HG03558 (cell line): Measurements from ENCODE around the gene VAC14.

Experiments used
- ATAC-seq: cut with Tn5 transposase; IDR thresholded peaks from one replicate; pipeline ENCODE4 v1.9.1; 2021; ENCODE audit warnings: moderate number of reproducible peaks; ENCODE audit not compliant: unreplicated experiment; ENCODE audit errors: extremely low read depth

VAC14 gene

DNA sequence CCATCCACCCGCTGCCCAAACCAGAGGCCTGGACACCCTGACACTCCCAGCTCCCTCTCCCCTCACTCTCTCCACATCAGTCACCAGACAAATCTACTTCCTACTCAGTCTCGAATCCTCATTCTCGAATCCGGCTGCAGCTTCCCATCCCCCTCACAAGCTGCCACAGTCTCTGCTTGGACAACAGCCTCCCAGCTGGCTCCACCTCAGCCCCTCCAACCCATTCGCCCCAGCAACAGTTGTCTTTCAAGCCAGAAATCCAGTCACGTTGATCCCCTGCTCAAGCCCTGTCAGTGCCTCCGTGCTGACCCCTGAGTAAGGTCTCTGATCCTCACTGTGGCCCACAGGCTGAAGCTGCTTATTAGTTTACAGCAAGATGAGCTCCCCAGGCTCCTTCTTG is 70.9 kb downstream of the VAC14 start:
- ATAC-seq: no peak

DNA sequence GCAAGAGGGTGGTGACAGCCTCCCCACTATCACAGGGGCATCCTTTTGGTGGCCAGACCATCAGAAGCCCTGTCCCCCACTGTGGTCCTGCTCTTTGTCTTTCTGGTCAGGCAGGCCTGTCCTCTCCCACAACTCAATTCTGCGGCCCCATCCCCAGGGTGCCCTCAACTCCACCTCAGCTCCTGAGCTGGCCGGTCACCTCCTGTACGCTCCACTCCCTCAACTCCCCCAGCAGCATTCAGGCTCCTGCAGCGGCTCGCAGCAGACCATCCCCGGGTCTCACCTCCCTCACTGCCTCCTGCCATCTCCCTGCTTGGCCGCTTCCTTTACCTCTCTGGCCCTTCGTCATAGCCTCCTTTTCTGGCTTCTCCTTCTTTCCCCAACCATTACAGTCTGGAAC is 71.7 kb downstream of the VAC14 start:
- no peak for ATAC-seq

DNA sequence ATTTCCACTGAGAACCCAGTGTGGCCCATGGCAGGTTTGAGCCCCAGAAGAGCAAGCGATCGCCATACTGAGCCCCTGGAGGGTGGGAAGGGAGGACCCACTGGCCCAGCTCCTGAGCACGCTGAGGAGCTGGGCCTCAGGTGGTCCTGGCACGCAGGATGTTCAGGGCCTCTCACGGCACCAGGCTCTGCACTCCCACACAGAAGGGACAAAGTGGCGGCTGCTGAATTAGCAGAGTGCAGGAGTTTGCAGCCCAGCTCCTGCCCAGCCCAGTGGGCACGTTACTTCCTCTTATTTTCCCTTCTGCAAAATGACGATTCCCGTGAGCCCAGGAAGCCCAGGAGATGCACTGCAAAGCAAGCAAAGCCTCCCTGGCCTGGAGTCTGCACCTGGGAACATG is 72.8 kb downstream of the VAC14 start:
- ATAC-seq: no peak

- no peak for ATAC-seq
These were observed 74.0 kb downstream of the VAC14 start for GRCh38 chr16:70726892-70727361.

DNA sequence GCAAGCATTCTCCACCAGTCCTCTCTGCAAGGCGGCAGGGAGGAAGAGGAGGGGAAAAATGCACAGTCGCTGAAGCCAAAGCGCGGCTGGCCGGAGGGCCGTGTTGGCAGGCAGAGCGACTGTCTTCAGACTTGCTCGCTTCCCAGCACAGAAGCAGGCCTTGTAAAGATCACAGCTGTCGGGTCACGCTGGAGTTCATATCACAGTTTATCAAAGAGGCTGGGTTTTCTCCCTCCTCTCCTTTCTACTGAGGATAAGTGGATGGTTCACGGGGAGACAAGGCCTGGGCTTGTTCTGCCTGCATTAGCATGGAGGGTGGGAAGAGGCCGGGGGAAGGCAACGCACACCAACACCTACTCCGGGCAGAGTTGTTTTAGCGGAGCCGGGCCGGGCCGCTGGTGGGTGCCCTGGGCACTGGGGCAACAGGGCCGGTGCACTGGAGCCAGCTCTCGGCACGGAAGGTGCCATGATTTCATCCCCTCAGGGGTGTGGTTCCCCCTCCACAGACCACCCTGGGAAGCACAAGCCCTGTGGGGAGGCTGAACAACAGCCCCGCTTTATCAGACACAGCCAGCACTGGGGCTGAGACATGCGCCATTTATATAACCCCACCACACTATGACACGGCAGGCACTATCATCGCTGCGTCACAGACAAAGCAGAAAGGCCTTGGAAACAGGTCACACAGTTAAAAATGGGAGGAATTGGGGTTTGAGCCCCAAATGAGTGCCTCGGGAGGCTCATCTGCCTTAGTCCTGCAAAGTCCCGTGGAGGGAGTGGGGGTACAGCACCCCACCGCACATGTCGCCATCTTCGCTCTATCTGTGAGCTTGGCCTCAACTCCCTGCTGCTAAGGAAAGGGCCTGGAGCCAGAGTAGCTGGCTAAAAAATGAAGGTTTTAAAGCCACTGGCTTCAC is 74.8 kb downstream of the VAC14 start:
- ATAC-seq: no peak

- no peak for ATAC-seq
These were observed 75.7 kb downstream of the VAC14 start for GRCh38 chr16:70725024-70725911.

- no peak for ATAC-seq
These were observed 76.6 kb downstream of the VAC14 start for GRCh38 chr16:70724146-70725023.

DNA sequence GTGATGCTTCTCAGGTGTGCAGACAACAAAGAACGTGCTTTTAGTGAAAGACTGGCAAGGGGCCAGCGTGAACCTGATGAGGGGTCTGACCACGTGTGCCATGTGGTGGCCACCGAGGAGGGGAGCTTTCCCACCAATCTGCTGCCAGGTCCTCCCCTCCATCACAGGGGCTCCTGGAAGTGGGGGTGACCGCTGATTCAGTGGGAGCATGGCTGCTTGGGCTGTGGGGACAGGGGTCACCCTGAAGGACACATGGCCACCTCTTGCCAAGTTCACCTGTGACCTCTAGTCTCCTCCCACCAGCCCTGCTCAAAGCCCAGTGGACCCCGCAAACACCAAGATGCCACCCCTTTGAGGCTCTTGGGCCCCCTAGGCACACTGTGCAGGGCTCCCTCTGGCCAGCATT is 77.2 kb downstream of the VAC14 start:
- no peak for ATAC-seq

DNA sequence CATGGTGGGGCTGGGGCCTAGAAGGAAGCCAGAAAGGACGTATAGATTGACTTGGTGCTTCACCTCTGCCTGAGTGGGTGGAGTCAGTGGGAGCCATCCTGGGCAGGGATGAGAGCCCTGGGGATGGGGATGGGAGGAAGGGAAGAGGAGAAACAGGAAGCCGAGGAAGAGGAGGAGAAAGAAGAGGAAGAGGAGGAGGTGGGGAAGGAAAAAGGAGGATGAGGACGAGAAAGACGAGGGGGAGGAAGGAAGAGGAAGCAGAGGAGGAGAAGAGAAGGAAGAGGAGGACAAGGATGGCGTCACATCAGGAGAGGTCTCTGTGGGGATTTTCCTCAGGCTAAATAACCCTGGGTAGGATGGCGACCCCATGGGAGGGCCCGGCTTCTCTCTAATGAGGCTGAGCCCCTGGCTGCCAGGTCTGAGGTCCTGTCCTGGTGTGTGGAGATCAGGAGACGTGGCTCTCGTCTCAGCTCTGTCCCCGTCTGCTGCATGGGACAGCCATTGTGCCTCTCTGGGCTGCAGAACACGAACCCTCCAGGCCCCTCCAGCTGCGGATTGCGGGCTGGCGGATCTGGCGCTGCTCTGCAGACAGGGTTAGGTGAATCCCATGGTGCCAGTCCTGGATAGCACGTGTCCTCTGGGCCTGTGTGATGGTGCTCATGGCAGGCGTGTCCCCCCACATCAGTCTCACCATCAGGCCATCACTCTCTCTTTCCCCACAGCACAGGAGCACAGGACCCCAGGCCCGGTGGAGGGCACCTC is 79.6 kb downstream of the VAC14 start:
- ATAC-seq: no peak

DNA sequence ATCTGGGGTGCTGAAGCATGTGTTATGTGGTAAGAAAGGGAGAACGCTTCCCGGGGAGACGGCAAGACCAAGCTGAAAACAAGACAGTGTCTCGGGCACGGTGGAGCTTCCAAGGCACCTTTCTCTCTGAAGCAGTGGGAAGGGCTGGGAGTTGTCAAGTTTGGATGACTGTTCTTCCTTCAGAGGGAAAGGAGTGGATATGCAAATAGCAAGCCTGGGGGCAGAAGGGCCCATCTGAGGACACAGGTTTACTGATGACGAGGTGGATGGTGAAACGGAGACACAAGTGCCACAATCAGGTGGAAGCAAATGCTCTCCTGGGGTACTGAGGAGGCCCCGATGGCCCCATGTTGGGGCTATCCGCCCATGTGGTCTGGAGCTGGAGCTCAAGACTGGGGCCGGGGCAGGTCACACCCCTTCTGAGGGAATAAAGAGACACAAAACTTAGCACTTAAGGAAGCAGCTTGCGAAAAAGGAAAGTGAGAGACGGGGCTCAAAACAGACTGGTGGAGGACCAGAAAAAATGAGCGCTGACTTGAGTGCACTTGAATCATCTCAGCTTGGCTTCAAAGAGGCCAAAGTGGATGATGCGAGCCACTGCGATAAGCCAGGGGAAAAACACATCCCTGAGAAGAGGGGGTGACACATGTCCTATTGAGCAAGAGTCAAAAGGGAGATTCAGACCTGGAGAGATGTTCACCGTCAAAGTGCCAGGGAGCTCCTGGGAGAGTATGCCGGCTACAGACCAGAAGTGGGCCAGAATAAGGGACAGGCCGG is 80.3 kb downstream of the VAC14 start:
- ATAC-seq: no peak

GRCh38 chr16:70717065-70717464 is 83.9 kb downstream of the VAC14 start:
- no peak for ATAC-seq

DNA sequence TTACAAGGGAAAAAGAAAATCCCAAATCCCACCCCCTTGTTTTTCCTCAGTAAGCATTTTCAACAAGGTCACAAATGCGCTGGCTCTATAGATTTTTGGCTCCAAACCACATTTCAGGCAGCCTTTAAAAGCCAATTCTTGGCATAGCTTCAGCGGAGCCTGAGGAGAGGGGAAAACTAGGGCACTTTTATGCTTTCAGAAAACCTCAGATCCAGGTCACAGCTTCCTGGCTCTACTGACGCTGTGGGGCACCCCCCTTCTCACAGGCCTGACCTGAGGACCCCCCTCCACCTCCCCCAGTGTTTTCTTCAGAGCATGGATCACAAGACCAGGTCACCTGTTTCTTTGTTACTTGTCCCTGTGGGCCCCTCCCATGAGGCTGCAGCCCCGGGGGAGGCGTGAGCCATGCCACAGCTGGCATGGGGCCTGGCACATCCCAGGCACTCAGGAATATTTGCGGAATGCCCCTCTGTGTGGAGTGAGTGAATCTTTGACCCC is 85.0 kb downstream of the VAC14 start:
- no peak for ATAC-seq

DNA sequence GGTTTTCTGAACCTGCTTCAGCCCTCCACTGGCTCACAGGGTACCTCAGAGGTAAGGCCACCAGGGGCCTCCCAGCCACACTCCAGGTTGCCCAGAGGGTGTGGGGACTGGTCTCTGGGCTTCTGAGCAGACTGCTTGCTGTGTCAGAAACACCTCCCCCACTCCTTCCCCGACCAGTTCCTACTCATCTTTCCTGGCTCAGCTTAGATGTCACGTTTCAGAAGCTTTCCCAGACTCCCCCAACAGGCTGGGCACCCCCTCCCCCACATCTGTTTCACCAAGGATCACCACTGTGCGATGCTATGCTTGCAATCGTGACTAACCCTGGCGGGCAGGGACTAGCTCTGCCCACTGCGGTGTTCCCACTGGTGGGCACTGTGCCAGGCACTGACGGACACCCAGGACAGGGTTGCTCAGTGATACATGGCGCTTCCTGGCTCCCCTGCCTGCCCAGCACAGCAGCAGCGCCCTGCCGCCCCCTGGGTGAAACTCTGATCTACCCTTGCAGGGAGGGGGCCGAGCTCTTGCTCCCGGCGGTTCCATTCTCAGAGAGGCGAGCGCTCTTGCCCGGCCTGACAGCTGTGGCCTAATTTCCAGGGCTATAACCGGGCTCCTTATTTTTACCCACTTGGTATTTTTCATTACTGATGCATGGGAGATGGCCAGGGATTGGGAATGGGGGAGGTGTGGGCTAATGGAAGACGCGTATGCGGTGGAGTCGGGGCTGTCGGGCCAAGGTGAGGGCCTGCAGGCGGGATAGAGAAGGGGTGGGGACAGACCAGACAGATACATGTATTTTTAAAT is 85.7 kb downstream of the VAC14 start:
- ATAC-seq: no peak

DNA sequence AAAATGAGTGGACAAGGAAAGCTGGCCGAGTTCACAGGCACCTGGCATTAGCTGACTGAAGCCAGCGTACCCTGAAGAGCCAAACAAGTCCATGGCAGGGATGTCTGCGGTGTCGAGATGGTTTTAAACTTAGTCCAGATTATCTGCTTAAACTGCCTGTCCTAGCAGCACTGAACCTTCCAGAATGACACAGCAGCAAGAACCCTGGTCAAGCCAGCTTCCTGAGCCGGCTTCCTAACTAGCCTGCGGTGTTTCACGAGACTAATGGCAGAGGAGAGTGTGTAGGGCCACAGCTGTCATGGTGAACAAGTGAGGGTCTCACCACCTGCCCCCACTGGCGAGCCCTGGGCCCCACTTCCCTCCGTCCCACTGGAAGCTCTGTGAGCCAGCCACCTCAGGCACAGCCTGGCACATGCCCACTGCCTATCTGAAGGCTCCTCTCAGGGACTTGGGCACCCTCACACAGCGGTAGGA is 86.3 kb downstream of the VAC14 start:
- no peak for ATAC-seq

GRCh38 chr16:70713824-70714223 is 87.1 kb downstream of the VAC14 start:
- ATAC-seq: no peak

DNA sequence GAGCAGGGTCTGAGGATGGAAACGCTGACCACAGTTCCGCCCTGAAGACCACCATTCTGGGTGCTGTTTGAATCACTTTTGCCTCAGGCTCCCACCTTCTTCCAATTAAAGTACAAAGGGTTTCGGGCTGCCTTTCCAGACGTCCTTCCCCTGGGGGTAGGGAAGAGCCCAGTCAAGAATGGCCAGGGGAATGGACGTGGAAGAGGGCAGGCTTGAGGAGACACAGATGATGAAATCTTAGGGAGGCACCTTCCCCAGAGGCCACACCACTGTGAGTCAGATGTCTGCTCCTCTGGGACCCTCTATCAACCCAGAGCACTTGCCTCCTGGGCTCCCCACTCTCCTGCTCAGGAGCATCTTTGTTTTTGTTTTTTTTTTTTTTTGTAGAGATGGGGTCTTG is 87.6 kb downstream of the VAC14 start:
- no peak for ATAC-seq

GRCh38 chr16:70712942-70713341 is 88.0 kb downstream of the VAC14 start:
- no peak for ATAC-seq

GRCh38 chr16:70712359-70712758 is 88.6 kb downstream of the VAC14 start:
- ATAC-seq: no peak
